ENCODE measurements around the gene SKIC3. TPM values are rescaled to one million over a fixed set of nuclear protein-coding genes. Genes with fewer than 3 reads are reported as not detected.

SKIC3 gene
- polyA plus RNA-seq, 1 donor from 2014 or later, result 46.0 TPM

GRCh38 chr5:95555553-95555952, 776 bp upstream of the SKIC3 start:
- H3K27me3 Mint-ChIP-seq, result no peaks in the 10 kb centered on the region
- H3K4me3 Mint-ChIP-seq, result peak overlapping the region; percentile 94 to 98 (median 98)
- H3K27ac Mint-ChIP-seq, result peak overlapping the region in 2 of 3 donors; percentile 93 to 99
- H3K4me1 Mint-ChIP-seq, result peaks cover 23 to 39% (median 26%) of the 10 kb centered on the region in 3 donors
- H3K9me3 Mint-ChIP-seq, result no peaks in the 10 kb centered on the region
- H3K36me3 Mint-ChIP-seq, result peaks cover 7% of the 10 kb centered on the region

GRCh38 chr5:95554331-95554646, 488 bp downstream of the SKIC3 start:
- Mint-ChIP-seq H3K4me3 (peak overlapping the region; percentile 94 to 98 (median 98)), H3K9me3 (no peaks in the 10 kb centered on the region), H3K27ac (peak overlapping the region; percentile 82 to 99 (median 93)), H3K36me3 (peaks cover 7% of the 10 kb centered on the region), H3K27me3 (no peaks in the 10 kb centered on the region), H3K4me1 (peaks cover 25 to 39% (median 26%) of the 10 kb centered on the region in 3 donors)

GRCh38 chr5:95549030-95549429, 5.7 kb downstream of the SKIC3 start:
- no peak overlapping the region for H3K27ac Mint-ChIP-seq
- peaks cover 12% of the 10 kb centered on the region for H3K36me3 Mint-ChIP-seq
- no peaks in the 10 kb centered on the region for H3K27me3 Mint-ChIP-seq
- no peaks in the 10 kb centered on the region for H3K9me3 Mint-ChIP-seq
- H3K4me1 Mint-ChIP-seq, result peaks cover 21 to 29% (median 21%) of the 10 kb centered on the region in 3 donors
- peak overlapping the region in 1 of 4 donors; percentile 2 for H3K4me3 Mint-ChIP-seq

- H3K9me3 Mint-ChIP-seq, result no peaks in the 10 kb centered on the region
- H3K4me3 Mint-ChIP-seq, result no peak overlapping the region
- peak overlapping the region in 1 of 3 donors; percentile 47 for H3K27ac Mint-ChIP-seq
- no peaks in the 10 kb centered on the region for H3K27me3 Mint-ChIP-seq
- peaks cover 7% of the 10 kb centered on the region for H3K36me3 Mint-ChIP-seq
- peaks cover 0 to 9% (median 8%) of the 10 kb centered on the region in 3 donors for H3K4me1 Mint-ChIP-seq
Observed at GRCh38 chr5:95543017-95543705, 11.6 kb downstream of the SKIC3 start.

- no peaks in the 10 kb centered on the region for H3K9me3 Mint-ChIP-seq
- H3K4me1 Mint-ChIP-seq, result peaks cover 6 to 14% (median 13%) of the 10 kb centered on the region in 3 donors
- peaks cover 8% of the 10 kb centered on the region for H3K36me3 Mint-ChIP-seq
- H3K4me3 Mint-ChIP-seq, result no peak overlapping the region
- H3K27me3 Mint-ChIP-seq, result no peaks in the 10 kb centered on the region
- no peak overlapping the region for H3K27ac Mint-ChIP-seq
Observed at GRCh38 chr5:95537501-95537900, 17.3 kb downstream of the SKIC3 start.

GRCh38 chr5:95533761-95534160, 21.0 kb downstream of the SKIC3 start:
- H3K9me3 Mint-ChIP-seq, result no peaks in the 10 kb centered on the region
- H3K27me3 Mint-ChIP-seq, result no peaks in the 10 kb centered on the region
- no peak overlapping the region for H3K4me3 Mint-ChIP-seq
- H3K36me3 Mint-ChIP-seq, result peaks cover 12% of the 10 kb centered on the region
- H3K27ac Mint-ChIP-seq, result no peak overlapping the region
- H3K4me1 Mint-ChIP-seq, result peaks cover under 1 to 21% (median 19%) of the 10 kb centered on the region in 3 donors

- no peaks in the 10 kb centered on the region for H3K27me3 Mint-ChIP-seq
- H3K9me3 Mint-ChIP-seq, result no peaks in the 10 kb centered on the region
- H3K4me1 Mint-ChIP-seq, result peaks cover 0 to 21% (median 19%) of the 10 kb centered on the region in 3 donors
- no peak overlapping the region for H3K27ac Mint-ChIP-seq
- no peak overlapping the region for H3K4me3 Mint-ChIP-seq
- H3K36me3 Mint-ChIP-seq, result peaks cover 12% of the 10 kb centered on the region
Observed at GRCh38 chr5:95533106-95533505, 21.7 kb downstream of the SKIC3 start.

- peaks cover 0 to 21% (median 19%) of the 10 kb centered on the region in 3 donors for H3K4me1 Mint-ChIP-seq
- H3K36me3 Mint-ChIP-seq, result peaks cover 12% of the 10 kb centered on the region
- H3K27me3 Mint-ChIP-seq, result no peaks in the 10 kb centered on the region
- no peaks in the 10 kb centered on the region for H3K9me3 Mint-ChIP-seq
- H3K4me3 Mint-ChIP-seq, result no peak overlapping the region
- no peak overlapping the region for H3K27ac Mint-ChIP-seq
Observed at GRCh38 chr5:95532415-95532814, 22.4 kb downstream of the SKIC3 start.

GRCh38 chr5:95531491-95531890, 23.3 kb downstream of the SKIC3 start:
- Mint-ChIP-seq H3K27ac (no peak overlapping the region), H3K27me3 (no peaks in the 10 kb centered on the region), H3K9me3 (no peaks in the 10 kb centered on the region), H3K36me3 (peaks cover 16% of the 10 kb centered on the region), H3K4me3 (no peak overlapping the region), H3K4me1 (peaks cover 0 to 21% (median 19%) of the 10 kb centered on the region in 3 donors)

- H3K36me3 Mint-ChIP-seq, result peaks cover 16% of the 10 kb centered on the region
- H3K4me1 Mint-ChIP-seq, result peaks cover 0 to 19% (median 19%) of the 10 kb centered on the region in 3 donors
- no peaks in the 10 kb centered on the region for H3K9me3 Mint-ChIP-seq
- no peak overlapping the region for H3K27ac Mint-ChIP-seq
- H3K27me3 Mint-ChIP-seq, result no peaks in the 10 kb centered on the region
- H3K4me3 Mint-ChIP-seq, result no peak overlapping the region
Observed at GRCh38 chr5:95530416-95530815, 24.4 kb downstream of the SKIC3 start.

GRCh38 chr5:95528565-95528964, 26.2 kb downstream of the SKIC3 start:
- peaks cover 13% of the 10 kb centered on the region for H3K36me3 Mint-ChIP-seq
- H3K4me1 Mint-ChIP-seq, result peaks cover 0 to 10% (median 9%) of the 10 kb centered on the region in 3 donors
- H3K27me3 Mint-ChIP-seq, result no peaks in the 10 kb centered on the region
- no peaks in the 10 kb centered on the region for H3K9me3 Mint-ChIP-seq
- H3K27ac Mint-ChIP-seq, result no peak overlapping the region
- no peak overlapping the region for H3K4me3 Mint-ChIP-seq

GRCh38 chr5:95526871-95527270, 27.9 kb downstream of the SKIC3 start:
- no peaks in the 10 kb centered on the region for H3K9me3 Mint-ChIP-seq
- no peak overlapping the region for H3K27ac Mint-ChIP-seq
- H3K4me1 Mint-ChIP-seq, result peaks cover 0 to 5% (median 5%) of the 10 kb centered on the region in 3 donors
- H3K36me3 Mint-ChIP-seq, result peaks cover 18% of the 10 kb centered on the region
- no peak overlapping the region for H3K4me3 Mint-ChIP-seq
- H3K27me3 Mint-ChIP-seq, result no peaks in the 10 kb centered on the region

- Mint-ChIP-seq H3K27me3 (no peaks in the 10 kb centered on the region), H3K4me1 (no peaks in the 10 kb centered on the region), H3K27ac (no peak overlapping the region), H3K9me3 (no peaks in the 10 kb centered on the region), H3K4me3 (no peak overlapping the region), H3K36me3 (peaks cover 18% of the 10 kb centered on the region)
Observed at GRCh38 chr5:95524423-95524822, 30.4 kb downstream of the SKIC3 start.

GRCh38 chr5:95520206-95520605, 34.6 kb downstream of the SKIC3 start:
- Mint-ChIP-seq H3K4me3 (no peak overlapping the region), H3K27me3 (no peaks in the 10 kb centered on the region), H3K4me1 (no peaks in the 10 kb centered on the region), H3K27ac (peak overlapping the region in 1 of 3 donors; percentile 73), H3K9me3 (peaks cover 0 to 1% (median 0%) of the 10 kb centered on the region in 3 donors), H3K36me3 (peaks cover 15% of the 10 kb centered on the region)

- H3K27ac Mint-ChIP-seq, result no peak overlapping the region
- no peak overlapping the region for H3K4me3 Mint-ChIP-seq
Observed at GRCh38 chr5:95519681-95520080, 35.1 kb downstream of the SKIC3 start.

GRCh38 chr5:95519151-95519550, 35.6 kb downstream of the SKIC3 start:
- Mint-ChIP-seq H3K27ac (peak overlapping the region in 1 of 3 donors; percentile 35), H3K4me1 (no peaks in the 10 kb centered on the region), H3K9me3 (peaks cover 0 to 1% (median 0%) of the 10 kb centered on the region in 3 donors), H3K27me3 (no peaks in the 10 kb centered on the region), H3K36me3 (peaks cover 13% of the 10 kb centered on the region), H3K4me3 (no peak overlapping the region)

More at GRCh38 chr5:95519681-95520080, 35.1 kb downstream of the SKIC3 start:
- H3K27me3 Mint-ChIP-seq, result no peaks in the 10 kb centered on the region
- H3K4me1 Mint-ChIP-seq, result no peaks in the 10 kb centered on the region
- peaks cover 0 to 1% (median 0%) of the 10 kb centered on the region in 3 donors for H3K9me3 Mint-ChIP-seq
- H3K36me3 Mint-ChIP-seq, result peaks cover 15% of the 10 kb centered on the region
